ENCODE measurements around the gene KCNJ11.

GRCh38 chr11:17392872-17393271 is 4.4 kb upstream of the KCNJ11 start:
- no peak for TF ChIP-seq CTCF (IDR thresholded peaks at IDR 0.05)
- TF ChIP-seq POLR2A (IDR thresholded peaks at IDR 0.05): no peak
- no peak for TF ChIP-seq POLR2AphosphoS5 (IDR thresholded peaks at IDR 0.05)
